Stimulated activated CD4-positive, alpha-beta T cell treated with anti-CD3 and anti-CD28 coated beads, Interleukin-2, amount 100 ng/mL, for 4 hours (primary cell): Measurements from ENCODE around the gene SLC38A5.
"Not testable (repeated sequence)": the region's sequence is repeated elsewhere in the genome, so short reads cannot be mapped to it uniquely, and the experiment has no call there.

Source experiments
- DNase-seq: peaks from one replicate; pipeline ENCODE4 v3.0.0-alpha.2; 2020; ENCODE audit warnings: low read depth

Gene SLC38A5

DNA sequence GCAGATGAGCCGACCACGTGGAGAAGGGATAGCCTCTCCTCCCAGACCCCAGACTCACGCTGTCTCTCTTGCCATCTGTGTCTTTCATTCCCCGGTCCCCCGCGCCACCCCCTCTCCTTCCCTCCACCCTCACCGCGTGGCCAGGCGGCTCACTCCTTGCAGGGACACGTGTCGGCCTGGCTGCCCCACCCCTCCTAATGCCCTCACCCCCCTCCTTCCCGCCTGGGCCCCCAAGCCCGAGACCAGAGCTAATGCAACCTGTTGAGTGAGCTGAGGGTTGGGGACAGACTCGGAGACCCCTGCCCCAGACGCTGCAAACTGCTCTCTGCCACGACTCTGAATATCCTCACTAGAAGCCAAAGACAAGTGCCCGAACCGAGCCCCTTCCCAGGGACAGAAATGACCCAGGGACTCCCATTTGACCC lies 1.8 kb downstream of the SLC38A5 start:
- peak; percentile 44 for DNase-seq

GRCh38 chrX:48467281-48467761 lies 2.7 kb downstream of the SLC38A5 start:
- no peak for DNase-seq

DNA sequence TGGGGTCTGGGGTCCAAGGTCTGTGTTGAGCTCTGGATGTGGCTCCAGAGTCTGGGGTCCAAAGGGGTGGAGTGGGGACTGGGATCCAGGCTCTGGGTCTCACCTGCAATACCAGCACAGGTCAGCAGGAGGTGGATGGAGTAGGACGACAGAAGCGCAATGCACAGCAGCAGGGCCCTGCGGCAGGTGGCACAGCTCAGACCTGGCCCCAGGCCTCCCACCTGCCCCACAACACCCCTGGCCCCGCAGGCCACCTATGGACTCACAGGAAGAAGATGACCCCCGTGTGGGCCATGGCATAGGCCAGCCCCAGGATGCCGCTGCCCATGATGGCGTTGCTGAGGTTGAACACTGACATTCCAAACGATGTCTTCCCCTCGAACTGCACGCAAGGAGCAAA lies 3.4 kb downstream of the SLC38A5 start:
- DNase-seq: no peak

- no peak for DNase-seq
These were observed 4.6 kb downstream of the SLC38A5 start for GRCh38 chrX:48465336-48465933.

DNA sequence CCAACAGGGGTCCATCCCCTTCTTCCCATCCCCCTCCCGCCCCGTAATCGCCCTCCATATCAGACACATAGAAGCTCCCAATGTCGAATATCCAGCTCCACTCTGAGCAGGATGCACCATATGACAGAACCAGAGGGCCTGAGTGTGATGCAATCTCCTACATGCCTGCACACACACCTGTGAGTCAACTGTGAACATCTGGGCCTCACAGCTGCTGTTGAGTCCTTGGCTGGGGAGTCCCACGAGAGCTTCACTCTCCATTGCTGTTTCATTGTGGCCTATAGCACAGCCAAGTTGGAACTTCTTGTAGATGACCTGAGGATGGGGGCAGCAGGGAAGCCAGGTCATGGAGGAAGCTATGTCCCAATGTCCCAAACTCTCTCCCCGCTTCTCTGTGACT lies 8.2 kb downstream of the SLC38A5 start:
- no peak for DNase-seq

DNA sequence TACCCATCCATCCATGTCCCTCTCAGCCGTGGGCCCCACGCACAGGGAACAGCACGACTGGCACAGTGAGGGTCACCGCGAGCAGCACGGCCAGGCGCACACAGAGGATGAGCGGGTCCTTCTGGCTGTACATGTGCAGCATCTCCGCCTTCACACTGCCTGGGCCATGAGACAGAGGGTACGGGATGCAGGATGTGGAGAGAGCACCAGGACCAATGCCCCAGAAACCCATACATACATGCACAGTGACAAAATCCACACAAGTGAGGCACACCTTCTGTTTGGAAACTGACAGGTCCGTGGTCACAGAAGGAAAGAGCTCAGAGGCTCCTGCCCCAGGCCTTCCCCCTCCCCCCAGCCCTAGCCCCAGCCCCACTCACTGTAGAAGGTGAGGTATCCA lies 9.5 kb downstream of the SLC38A5 start:
- no peak for DNase-seq

DNA sequence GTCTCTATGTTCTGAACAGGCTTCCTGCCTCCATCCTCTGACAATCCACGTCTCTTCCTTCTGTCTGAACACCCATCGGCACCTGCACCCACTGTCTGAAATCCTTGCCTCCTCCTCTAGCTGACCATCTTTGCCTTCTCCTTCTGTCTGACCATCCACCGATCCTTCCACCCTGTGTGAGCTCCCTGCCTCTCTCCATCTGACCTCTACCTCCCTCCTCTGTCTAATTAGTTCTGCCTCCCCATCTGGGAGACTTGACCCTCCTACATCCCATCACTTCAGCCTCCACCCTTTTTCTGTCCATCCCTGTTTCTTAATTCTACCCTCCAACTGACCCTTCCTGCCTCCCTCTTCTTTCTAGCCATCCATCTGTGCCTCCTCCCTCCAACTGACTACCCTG lies 10.0 kb downstream of the SLC38A5 start:
- no peak for DNase-seq

GRCh38 chrX:48459483-48459882 lies 10.6 kb downstream of the SLC38A5 start:
- no peak for DNase-seq

DNA sequence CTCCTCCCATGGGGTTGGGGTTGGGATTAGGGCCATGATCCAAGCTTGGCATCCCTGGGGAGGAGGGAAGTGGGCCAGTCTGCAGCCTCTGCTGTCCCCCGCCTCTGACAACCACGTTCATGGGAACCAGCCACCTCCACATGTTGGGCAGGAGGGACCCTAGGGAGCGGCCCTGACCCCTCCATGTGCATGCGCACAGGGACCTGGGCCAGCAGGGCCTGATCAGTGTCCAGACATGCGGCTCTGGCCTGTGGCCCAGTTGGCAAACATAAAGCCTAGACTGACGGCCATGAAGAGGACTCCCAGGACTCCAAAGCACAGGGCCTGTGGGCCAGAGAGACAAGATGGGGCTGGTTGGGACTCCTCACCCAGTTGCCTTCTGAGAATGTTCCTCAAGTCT lies 11.3 kb downstream of the SLC38A5 start:
- no peak for DNase-seq

- no peak for DNase-seq
These were observed 13.3 kb downstream of the SLC38A5 start for GRCh38 chrX:48456628-48457331.

DNA sequence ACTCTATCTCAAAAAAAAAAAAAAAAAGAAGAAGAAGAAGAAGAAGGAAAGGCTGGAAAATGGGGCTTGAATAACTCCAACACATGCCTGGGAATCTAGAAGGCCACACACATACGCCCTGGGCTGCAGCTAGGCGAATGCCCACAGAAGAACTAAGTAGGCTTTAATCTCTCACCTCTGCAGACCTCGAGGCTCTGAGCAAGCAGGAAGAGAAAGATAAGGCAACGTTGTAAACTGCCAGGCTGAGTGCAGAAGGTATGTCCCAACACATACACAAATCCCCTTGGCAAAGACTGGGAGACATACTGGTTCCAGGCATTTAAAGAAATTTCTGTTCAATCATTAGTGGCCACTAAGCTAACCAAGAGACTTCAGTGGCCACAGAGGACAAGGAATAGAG lies 18.4 kb downstream of the SLC38A5 start:
- no peak for DNase-seq

GRCh38 chrX:48450076-48450475 lies 20.0 kb downstream of the SLC38A5 start:
- no peak for DNase-seq

DNA sequence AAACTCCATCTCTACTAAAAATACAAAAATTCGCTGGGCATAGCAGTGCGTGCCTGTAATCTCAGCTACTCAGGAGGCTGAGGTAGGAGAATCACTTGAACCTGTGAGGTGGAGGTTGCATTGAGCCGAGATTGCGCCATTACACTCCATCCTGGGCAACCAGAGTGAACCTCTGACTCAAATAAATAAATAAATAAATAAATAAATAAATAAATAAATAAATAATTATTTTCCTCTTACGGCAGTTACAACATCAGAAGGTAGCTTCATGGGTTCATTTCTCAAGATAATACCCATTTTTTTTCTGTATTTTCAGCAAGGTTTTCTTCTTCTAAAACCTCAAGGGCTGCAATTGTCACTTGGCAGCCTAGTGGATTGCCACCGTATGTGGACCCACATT lies 22.9 kb downstream of the SLC38A5 start:
- DNase-seq: not testable (repeated sequence)

GRCh38 chrX:48433713-48434112 lies 36.3 kb downstream of the SLC38A5 start:
- not testable (repeated sequence) for DNase-seq

- not testable (repeated sequence) for DNase-seq
These were observed 39.9 kb downstream of the SLC38A5 start for GRCh38 chrX:48430166-48430565.

- DNase-seq: not testable (repeated sequence)
These were observed 40.5 kb downstream of the SLC38A5 start for GRCh38 chrX:48429606-48430005.

- not testable (repeated sequence) for DNase-seq
These were observed 42.9 kb downstream of the SLC38A5 start for GRCh38 chrX:48427027-48427716.

DNA sequence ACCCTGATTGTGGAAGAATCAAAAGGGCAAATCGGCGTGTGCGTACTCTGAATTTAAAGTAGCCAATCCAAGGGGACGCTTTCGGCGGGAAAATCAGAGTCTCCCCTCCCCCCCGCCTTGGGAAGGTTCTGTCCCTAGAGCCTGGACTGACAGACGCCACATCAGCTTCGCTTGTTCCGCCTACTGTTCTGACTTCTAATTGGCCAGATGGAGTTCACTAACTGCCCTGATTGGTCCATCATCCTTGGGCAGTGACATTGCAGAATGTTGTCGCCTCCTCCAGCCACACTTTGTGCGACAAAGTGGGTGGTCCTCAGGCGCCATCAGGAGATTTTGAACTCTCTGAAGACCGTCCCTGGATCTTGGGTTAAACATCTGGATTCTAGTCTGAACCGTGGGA lies 58.2 kb downstream of the SLC38A5 start, which contains the start of gene SSX4B:
Gene SSX4B (minus strand): TSS at position 101 of the 400 bp plus-strand sequence. CDS start 588 bp downstream, outside the sequence.
- DNase-seq: not testable (repeated sequence)
